Activated CD8-positive, alpha-beta memory T cell treated with anti-CD3 and anti-CD28 coated beads, Interleukin-2, amount 10 ng/mL, durations not matched to agents 7 days and 5 days (primary cell): ENCODE measurements around the gene NEDD4. TPM values are rescaled to one million over a fixed set of nuclear protein-coding genes. Genes with fewer than 3 reads are reported as not detected.
A peak's percentile ranks its signal among the peaks of the same experiment; 100 is the strongest.
"Not testable (repeated sequence)": the region's sequence is repeated elsewhere in the genome, so short reads cannot be mapped to it uniquely, and the experiment has no call there.

Experiments used
- ATAC-seq: fragments of 150-1000 bp; cut with Tn5 transposase; one replicate; pipeline ENCODE4 v1.10.0; 2021; ENCODE audit warnings: moderate library complexity
- CTCF ChIA-PET: fragments of 350-600 bp; sonication (Branson Sonifier 250); formaldehyde crosslinking; loops from one replicate; lab custom pipeline; 2021; ENCODE audit warnings: antibody characterized with exemption; lab: Charles Lee
- DNase-seq: peaks from one replicate; pipeline ENCODE4 v3.0.0-alpha.2; 2020
- H3K27ac Mint-ChIP-seq: one replicate; pipeline ENCODE4 v1.8.0; 2021; ENCODE audit warnings: mild to moderate bottlenecking, mixed read lengths
- H3K27me3 Mint-ChIP-seq: one replicate; pipeline ENCODE4 v1.8.0; 2021; ENCODE audit warnings: mixed read lengths
- H3K36me3 Mint-ChIP-seq: one replicate; pipeline ENCODE4 v1.8.0; 2021; ENCODE audit warnings: mild to moderate bottlenecking, mixed read lengths
- H3K4me1 Mint-ChIP-seq: one replicate; pipeline ENCODE4 v1.8.0; 2021; ENCODE audit warnings: mixed read lengths
- H3K4me3 Mint-ChIP-seq: one replicate; pipeline ENCODE4 v1.8.0; 2021; ENCODE audit warnings: mild to moderate bottlenecking, moderate library complexity, mixed read lengths
- H3K9me3 Mint-ChIP-seq: one replicate; pipeline ENCODE4 v1.8.0; 2022; ENCODE audit warnings: low read depth, mixed read lengths
- total RNA-seq, 2 experiments: library from RNA; stranded (reverse); gene quantifications; one replicate each; pipeline ENCODE4 v1.2.3, GENCODE V29; 2021

Gene NEDD4
- total RNA-seq, 2 experiments from 2014 or later = 9.9 to 14.9 TPM

GRCh38 chr15:55856506-55857164 lies 136.8 kb downstream of the NEDD4 start:
- Mint-ChIP-seq H3K36me3 (peaks cover 9% of the 10 kb centered on the region), H3K4me3 (no peak overlapping the region), H3K27me3 (no peaks in the 10 kb centered on the region), H3K27ac (no peak overlapping the region), H3K9me3 (no peaks in the 10 kb centered on the region), H3K4me1 (no peaks in the 10 kb centered on the region)
- CTCF ChIA-PET = no interaction called here
- ATAC-seq (no peak), DNase-seq (no peak)

DNA sequence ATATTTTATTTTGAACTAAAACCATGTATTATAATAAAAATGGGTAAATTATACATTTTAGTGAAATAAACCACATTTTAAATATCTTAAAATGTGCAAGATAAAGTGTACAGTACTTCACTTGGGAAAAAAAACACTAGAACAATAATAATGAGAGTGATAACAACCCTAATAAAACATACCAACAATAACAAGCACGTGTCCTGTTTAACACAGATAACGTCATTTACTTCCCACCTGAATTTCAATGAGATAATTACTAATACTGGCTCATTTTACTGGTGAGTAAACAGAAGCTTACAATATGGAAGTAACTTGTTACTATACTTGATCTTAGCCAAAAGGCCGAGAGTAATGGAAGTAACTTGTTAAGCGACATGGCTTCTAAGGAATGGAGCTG lies 140.3 kb downstream of the NEDD4 start:
- DNase-seq (no peak), ATAC-seq (no peak)
- Mint-ChIP-seq H3K4me1 (no peaks in the 10 kb centered on the region), H3K27me3 (no peaks in the 10 kb centered on the region), H3K36me3 (no peaks in the 10 kb centered on the region), H3K27ac (no peak overlapping the region), H3K9me3 (no peaks in the 10 kb centered on the region), H3K4me3 (no peak overlapping the region)
- CTCF ChIA-PET = no interaction called here

DNA sequence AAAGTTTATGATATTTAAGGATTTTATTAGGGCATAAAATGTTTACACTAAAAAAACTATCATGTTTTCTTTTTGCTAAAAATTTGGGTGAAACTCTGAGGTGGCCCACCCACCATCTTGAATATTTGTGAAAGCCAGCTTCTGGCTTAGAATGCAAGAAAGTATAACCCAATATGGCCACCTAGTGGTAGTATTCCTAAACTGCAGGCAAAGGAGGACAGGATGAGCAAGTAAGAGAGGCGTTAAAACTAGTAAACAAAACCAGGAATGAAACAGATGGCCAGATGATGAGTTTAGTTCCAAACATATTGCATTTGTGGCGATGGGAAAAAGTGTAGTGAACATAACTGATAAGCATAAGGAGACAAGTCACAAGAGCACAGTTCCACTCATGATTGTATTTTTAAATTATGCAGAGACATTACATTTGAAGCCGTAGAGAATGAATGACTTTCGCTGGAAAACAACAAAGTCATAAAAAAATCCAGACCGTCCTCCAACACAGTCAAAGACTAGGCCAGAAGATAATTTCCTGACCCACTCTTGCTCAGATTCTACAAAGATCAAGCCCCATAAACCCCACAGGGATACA lies 147.2 kb downstream of the NEDD4 start:
- Mint-ChIP-seq H3K4me1 (peaks cover 2% of the 10 kb centered on the region), H3K36me3 (peaks cover 9% of the 10 kb centered on the region), H3K27ac (no peak overlapping the region), H3K4me3 (no peak overlapping the region), H3K9me3 (peaks cover 5% of the 10 kb centered on the region), H3K27me3 (no peaks in the 10 kb centered on the region)
- CTCF ChIA-PET = interaction anchor here (0.6 to 2.7 kb wide), 21 partner anchors 15 to 407 kb away, joined by 3 to 32 read pairs (median 4); no protein-coding TSS in a partner anchor
- DNase-seq = peak; percentile 55
- ATAC-seq = peak; percentile 57

DNA sequence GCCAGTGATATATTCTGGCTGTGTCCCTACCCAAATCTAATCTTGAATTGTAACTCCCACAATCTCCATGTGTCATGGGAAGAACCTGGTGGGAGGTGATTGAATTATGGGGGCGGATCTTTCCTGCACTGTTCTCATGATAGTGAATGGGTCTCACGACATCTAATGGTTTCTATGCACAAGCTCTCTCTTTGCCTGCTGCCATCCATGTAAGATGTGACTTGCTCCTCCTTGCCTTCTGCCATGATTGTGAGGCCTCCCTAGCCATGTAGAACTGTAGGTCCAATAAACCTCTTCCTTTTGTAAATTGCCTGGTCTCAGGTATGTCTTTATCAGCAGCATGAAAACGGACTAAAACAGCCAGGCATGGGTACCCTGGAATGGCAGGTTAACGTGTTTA lies 150.5 kb downstream of the NEDD4 start:
- H3K4me3 Mint-ChIP-seq, ATAC-seq, DNase-seq, H3K27ac Mint-ChIP-seq, H3K9me3 Mint-ChIP-seq, H3K27me3 Mint-ChIP-seq, H3K4me1 Mint-ChIP-seq: not testable (repeated sequence)
- H3K36me3 Mint-ChIP-seq = peaks cover 13% of the 10 kb centered on the region
- CTCF ChIA-PET = interaction anchor here (1.3 kb wide), 1 partner anchor 192 kb away, joined by 3 read pairs; no protein-coding TSS in a partner anchor

GRCh38 chr15:55835866-55836265 lies 157.5 kb downstream of the NEDD4 start:
- Mint-ChIP-seq H3K27ac (no peak overlapping the region), H3K36me3 (peaks cover 7% of the 10 kb centered on the region), H3K9me3 (no peaks in the 10 kb centered on the region), H3K4me3 (no peak overlapping the region), H3K4me1 (peaks cover 7% of the 10 kb centered on the region), H3K27me3 (no peaks in the 10 kb centered on the region)
- CTCF ChIA-PET = interaction anchor here (0.7 kb wide), 1 partner anchor 90 kb away, joined by 3 read pairs; no protein-coding TSS in a partner anchor
- ATAC-seq (no peak), DNase-seq (no peak)

- no peaks in the 10 kb centered on the region for H3K27me3 Mint-ChIP-seq
- H3K27ac Mint-ChIP-seq = no peak overlapping the region
- H3K4me1 Mint-ChIP-seq = peaks cover 22% of the 10 kb centered on the region
- no peak for DNase-seq
- no peak for ATAC-seq
- CTCF ChIA-PET = no interaction called here
- H3K36me3 Mint-ChIP-seq = peaks cover 7% of the 10 kb centered on the region
- H3K4me3 Mint-ChIP-seq = no peak overlapping the region
- no peaks in the 10 kb centered on the region for H3K9me3 Mint-ChIP-seq
Measured at GRCh38 chr15:55834331-55834730, 159.1 kb downstream of the NEDD4 start.

GRCh38 chr15:55829826-55830225 lies 163.6 kb downstream of the NEDD4 start:
- peaks cover 4% of the 10 kb centered on the region for H3K36me3 Mint-ChIP-seq
- H3K9me3 Mint-ChIP-seq = no peaks in the 10 kb centered on the region
- peak overlapping the region; percentile 2 for H3K4me3 Mint-ChIP-seq
- peak; percentile 44 for DNase-seq
- H3K4me1 Mint-ChIP-seq = peaks cover 40% of the 10 kb centered on the region
- CTCF ChIA-PET = interaction anchor here (1.2 to 1.7 kb wide), 2 partner anchors 16 to 56 kb away, joined by 4 to 7 read pairs; no protein-coding TSS in a partner anchor
- peak; percentile 91 for ATAC-seq
- no peaks in the 10 kb centered on the region for H3K27me3 Mint-ChIP-seq
- peak overlapping the region; percentile 82 for H3K27ac Mint-ChIP-seq

DNA sequence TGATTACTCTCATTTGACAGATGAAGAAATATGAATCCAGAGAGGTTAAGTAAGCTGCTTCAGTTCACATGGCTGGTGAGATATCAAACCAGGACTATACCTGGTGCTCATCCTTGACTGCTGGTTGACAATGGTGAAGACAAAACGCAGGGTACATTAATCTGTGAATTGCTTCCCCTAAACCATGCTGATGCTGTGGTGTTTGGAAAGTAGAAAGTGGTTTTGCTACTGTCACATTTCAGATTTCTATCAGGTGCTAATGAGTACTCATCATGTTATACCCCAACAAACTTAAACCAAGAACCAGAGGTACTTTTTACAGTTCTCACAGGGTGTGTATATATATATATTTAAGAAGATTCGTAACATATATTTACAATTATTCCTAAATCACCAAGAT lies 165.5 kb downstream of the NEDD4 start:
- Mint-ChIP-seq H3K36me3 (peaks cover 4% of the 10 kb centered on the region), H3K27ac (no peak overlapping the region), H3K4me3 (no peak overlapping the region), H3K4me1 (peaks cover 40% of the 10 kb centered on the region), H3K9me3 (no peaks in the 10 kb centered on the region), H3K27me3 (no peaks in the 10 kb centered on the region)
- ATAC-seq = no peak
- DNase-seq = no peak
- CTCF ChIA-PET = no interaction called here

GRCh38 chr15:55827204-55827603 lies 166.2 kb downstream of the NEDD4 start:
- H3K36me3 Mint-ChIP-seq = peaks cover 4% of the 10 kb centered on the region
- CTCF ChIA-PET = no interaction called here
- DNase-seq = no peak
- no peak for ATAC-seq
- H3K9me3 Mint-ChIP-seq = no peaks in the 10 kb centered on the region
- no peak overlapping the region for H3K4me3 Mint-ChIP-seq
- H3K27ac Mint-ChIP-seq = no peak overlapping the region
- H3K27me3 Mint-ChIP-seq = no peaks in the 10 kb centered on the region
- peaks cover 40% of the 10 kb centered on the region for H3K4me1 Mint-ChIP-seq

DNA sequence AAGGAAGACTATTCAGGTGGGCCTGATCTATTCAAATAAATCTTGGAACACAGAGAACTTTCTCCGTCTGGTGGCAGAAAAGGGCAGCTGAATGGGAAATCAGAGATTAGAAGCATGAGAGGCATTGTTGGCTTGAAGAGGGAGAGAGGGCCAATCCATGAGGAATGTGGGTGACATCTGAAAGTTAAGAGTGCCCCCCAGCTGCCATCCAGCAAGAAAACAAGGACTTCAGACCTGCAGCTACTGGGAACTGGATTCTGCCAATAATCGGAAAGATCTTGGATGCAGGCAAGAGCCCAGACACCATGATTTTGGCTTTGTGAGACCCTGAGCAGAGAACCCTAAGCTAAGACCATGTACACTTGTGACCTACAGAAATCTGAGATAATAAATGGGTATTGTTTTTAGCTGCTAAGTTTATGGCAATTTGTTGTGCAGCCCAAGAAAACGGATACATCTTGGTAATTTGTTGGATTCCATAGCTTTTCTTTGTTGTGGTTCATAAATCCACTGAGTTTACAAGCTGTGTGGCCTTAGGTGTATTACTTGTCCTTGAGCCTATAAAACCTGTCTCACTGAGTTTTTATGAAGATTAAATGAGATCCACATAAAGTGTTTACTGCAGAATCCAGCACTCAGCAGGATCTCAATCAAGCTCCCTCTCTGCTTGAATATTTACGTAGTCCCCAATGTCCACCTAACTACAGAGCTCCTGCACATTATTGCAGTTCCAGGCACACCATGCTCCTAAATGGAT lies 168.4 kb downstream of the NEDD4 start:
- Mint-ChIP-seq H3K36me3 (peaks cover 1% of the 10 kb centered on the region), H3K9me3 (no peaks in the 10 kb centered on the region), H3K4me1 (peaks cover 25% of the 10 kb centered on the region), H3K4me3 (no peak overlapping the region), H3K27me3 (no peaks in the 10 kb centered on the region), H3K27ac (no peak overlapping the region)
- DNase-seq (no peak), ATAC-seq (no peak)
- CTCF ChIA-PET = no interaction called here

DNA sequence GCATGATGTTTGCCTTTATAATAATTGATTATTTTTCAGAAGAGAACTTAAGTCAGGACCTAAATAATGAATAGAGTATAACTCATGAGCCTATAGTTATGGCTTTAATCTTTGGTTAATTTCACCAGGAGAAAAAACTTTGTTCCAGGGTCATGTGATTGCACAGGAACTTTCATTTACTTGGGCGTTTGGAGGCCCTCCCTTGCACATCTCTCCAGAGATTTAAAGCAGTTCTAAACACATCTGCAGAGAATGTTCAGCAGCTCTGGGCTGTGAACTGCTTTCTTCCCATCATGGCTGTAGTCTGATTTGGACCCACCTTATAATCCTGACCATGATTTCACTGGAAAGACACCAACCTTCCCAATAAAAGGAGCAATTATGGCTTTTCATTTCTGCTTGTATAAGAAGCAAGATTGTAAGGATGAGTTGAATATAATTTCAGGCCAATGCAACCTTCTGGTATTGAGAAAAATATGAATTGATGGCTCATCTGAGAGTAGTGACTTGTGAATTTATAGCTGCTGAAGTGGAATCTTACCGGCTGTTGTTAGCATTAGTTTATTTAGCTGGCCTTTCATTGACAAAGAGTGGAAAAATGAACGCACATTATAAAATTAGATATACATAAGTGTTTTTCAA lies 169.6 kb downstream of the NEDD4 start:
- H3K4me1 Mint-ChIP-seq = peaks cover 13% of the 10 kb centered on the region
- H3K27ac Mint-ChIP-seq = no peak overlapping the region
- H3K36me3 Mint-ChIP-seq = peaks cover 1% of the 10 kb centered on the region
- DNase-seq (no peak), ATAC-seq (no peak)
- H3K4me3 Mint-ChIP-seq = no peak overlapping the region
- no peaks in the 10 kb centered on the region for H3K27me3 Mint-ChIP-seq
- no peaks in the 10 kb centered on the region for H3K9me3 Mint-ChIP-seq
- CTCF ChIA-PET = no interaction called here

- CTCF ChIA-PET = no interaction called here
- Mint-ChIP-seq H3K27ac (no peak overlapping the region), H3K4me1 (peaks cover 9% of the 10 kb centered on the region), H3K4me3 (no peak overlapping the region), H3K9me3 (no peaks in the 10 kb centered on the region), H3K36me3 (peaks cover 1% of the 10 kb centered on the region), H3K27me3 (no peaks in the 10 kb centered on the region)
- DNase-seq (no peak), ATAC-seq (no peak)
Measured at GRCh38 chr15:55823191-55823670, 170.2 kb downstream of the NEDD4 start.

- H3K9me3 Mint-ChIP-seq, H3K36me3 Mint-ChIP-seq, H3K27ac Mint-ChIP-seq, H3K4me3 Mint-ChIP-seq, ATAC-seq, CTCF ChIA-PET, H3K27me3 Mint-ChIP-seq, DNase-seq, H3K4me1 Mint-ChIP-seq: not testable (repeated sequence)
Measured at GRCh38 chr15:55821740-55822139, 171.7 kb downstream of the NEDD4 start.
